GM18861 (cell line): Measurements from ENCODE around the gene PDHA1.

Experiments used
- ATAC-seq: cut with Tn5 transposase; IDR thresholded peaks from one replicate; pipeline ENCODE4 v1.9.1; 2021; ENCODE audit not compliant: unreplicated experiment

Gene PDHA1

GRCh38 chrX:19343535-19344408 is at the start of gene PDHA1:
PDHA1 (plus strand) TSS chrX:19343927; CDS start chrX:19344038, 111 bp downstream.
- peak; percentile 95 for ATAC-seq

GRCh38 chrX:19303256-19303880 is 40.4 kb upstream of the PDHA1 start:
- ATAC-seq, result no peak

DNA sequence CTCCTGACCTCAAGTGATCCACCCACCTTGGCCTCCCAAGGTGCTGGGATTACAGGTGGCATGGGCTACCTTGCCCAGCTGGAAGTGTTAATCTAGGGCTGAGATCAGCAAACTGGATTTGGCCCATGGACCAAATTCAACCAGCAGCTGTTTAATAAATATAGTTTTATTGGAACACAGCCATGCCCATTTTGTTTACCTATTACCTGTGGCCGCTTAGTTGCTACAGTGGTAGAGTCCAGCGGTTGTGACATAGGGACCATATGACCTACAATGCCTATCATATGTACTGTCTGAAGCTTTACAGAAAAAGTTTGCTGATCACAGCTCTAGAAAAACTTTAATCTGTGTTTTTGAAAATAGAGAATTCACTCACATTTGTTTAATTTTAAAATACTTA is 17.2 kb upstream of the PDHA1 start:
- ATAC-seq, result no peak

- ATAC-seq, result no peak
Observed at GRCh38 chrX:19331831-19332230, 11.9 kb upstream of the PDHA1 start.

DNA sequence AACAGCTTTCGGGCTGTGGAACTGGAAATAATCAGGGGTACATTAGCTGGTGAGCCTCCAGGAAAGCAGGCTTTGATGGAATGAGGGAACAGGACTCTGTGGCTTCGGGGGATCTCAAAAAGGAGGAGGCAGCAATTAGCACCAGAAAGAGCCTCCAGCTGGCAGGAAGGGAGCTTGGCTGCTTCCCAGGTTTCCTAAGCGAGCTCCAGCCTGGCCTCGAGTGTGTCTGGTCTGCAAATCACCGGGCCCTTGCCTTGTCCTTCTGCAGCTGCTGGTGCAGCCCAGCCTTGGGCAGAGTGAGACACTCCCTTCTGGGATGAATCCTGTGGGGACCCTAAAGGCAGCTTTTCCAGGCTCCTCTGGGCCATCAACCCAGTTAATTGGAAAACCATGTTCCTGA is 10.7 kb upstream of the PDHA1 start:
- ATAC-seq, result no peak

GRCh38 chrX:19334945-19335626 is 8.6 kb upstream of the PDHA1 start:
- ATAC-seq, result no peak

- no peak for ATAC-seq
Observed at GRCh38 chrX:19342331-19342906, 1.3 kb upstream of the PDHA1 start.

- no peak for ATAC-seq
Observed at GRCh38 chrX:19343085-19343534, 617 bp upstream of the PDHA1 start.

- ATAC-seq, result no peak
Observed at GRCh38 chrX:19344661-19345060, 934 bp downstream of the PDHA1 start.

DNA sequence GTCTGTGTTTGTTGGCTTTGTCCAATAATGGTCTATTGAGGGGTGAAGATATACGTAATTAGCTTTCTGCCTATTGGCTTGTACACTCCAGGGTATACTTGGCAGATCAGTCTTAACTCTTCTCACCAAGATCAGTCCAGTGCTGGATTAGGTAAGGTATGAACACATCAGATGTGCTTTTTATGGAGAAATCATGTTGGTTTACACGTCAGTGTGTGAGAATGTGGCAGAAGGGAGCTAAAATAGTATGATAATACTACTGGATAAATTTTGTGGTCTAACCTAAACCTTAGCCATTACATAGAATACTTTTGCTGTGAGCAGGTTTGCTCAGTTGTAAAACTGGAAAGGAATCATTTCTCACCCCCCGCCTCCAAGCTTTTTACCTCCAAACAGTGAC is 4.2 kb downstream of the PDHA1 start:
- no peak for ATAC-seq

GRCh38 chrX:19349264-19349663 is 5.5 kb downstream of the PDHA1 start:
- no peak for ATAC-seq

- ATAC-seq, result peak; percentile 89
Observed at GRCh38 chrX:19350941-19351384, 7.2 kb downstream of the PDHA1 start.

GRCh38 chrX:19354625-19355024 is 10.9 kb downstream of the PDHA1 start:
- no peak for ATAC-seq

- no peak for ATAC-seq
Observed at GRCh38 chrX:19358521-19358920, 14.8 kb downstream of the PDHA1 start.

DNA sequence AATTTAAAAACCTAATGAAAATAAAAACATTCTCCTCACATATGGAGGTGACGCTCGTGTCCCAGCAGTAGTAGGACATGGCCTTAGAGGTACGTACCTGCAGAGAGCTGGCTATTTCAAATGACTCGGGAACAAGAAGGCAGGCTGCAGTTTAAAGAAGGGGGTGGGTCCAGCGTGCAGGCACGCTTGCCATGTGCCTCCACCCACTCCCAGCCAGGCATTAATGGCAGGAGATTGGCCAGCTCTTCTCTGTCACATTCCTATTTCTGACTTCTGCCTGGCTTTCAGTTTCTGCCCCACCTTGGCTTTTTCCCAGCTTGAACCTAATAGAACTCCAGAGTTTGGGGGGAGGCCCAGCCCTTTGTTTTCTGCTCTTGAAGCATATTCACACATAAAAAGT is 17.2 kb downstream of the PDHA1 start:
- no peak for ATAC-seq

DNA sequence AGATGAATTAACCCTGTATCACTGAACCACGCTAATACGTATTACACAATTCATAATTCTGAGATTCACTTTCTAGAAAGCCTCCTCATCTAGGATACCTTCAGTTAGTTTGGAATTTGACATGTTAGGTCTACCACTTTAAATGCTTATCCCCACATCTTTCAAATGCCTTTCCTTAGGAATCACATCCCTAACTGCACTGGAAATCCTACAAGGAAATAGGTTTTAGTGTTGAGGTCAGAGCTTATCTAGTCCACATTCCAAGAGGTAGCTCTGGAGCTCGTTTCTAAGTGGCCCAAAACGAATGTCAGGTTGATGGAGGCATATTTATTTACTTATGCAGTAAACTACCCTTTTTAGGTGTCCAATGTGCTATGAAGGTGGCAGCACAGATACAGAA is 18.0 kb downstream of the PDHA1 start:
- ATAC-seq, result no peak

DNA sequence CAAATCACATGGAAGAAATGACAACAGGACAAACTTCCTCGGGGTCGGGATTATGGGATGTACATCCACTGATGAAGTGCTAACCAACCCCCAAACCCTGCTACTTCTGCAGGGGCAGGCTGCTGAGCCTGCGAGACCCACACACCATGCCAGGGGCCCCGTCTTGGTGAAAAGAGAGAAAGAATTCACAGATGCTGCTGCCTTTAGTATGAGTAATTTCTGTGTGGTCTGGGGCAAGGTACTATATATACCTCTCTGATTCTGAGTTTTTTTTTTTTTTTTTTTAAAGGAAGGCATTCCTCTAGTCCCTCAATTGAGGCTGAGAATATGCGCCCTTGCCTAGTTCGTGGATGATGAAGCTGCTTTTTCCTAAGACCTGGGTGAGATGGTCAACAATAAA is 24.8 kb downstream of the PDHA1 start:
- no peak for ATAC-seq

GRCh38 chrX:19370061-19370460 is 26.3 kb downstream of the PDHA1 start:
- ATAC-seq, result no peak

DNA sequence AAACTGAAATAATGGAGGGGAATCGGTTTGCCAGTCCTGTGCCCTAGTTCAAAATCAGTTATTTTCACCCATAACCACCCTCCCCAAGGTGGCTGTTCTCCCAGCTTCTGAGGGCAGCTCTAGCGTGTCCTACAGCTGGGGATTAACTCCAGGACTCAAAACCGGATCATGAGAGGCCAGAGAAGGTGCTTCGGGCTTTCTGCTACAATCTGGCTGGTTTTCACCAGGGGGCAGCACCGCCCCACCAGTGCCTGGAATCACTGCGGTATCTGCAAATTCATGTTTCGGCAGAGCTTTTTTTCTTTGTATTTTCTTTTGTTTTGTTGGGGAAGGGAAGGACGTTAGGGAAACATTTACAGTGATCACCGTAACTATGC is 28.4 kb downstream of the PDHA1 start:
- ATAC-seq, result peak; percentile 59

DNA sequence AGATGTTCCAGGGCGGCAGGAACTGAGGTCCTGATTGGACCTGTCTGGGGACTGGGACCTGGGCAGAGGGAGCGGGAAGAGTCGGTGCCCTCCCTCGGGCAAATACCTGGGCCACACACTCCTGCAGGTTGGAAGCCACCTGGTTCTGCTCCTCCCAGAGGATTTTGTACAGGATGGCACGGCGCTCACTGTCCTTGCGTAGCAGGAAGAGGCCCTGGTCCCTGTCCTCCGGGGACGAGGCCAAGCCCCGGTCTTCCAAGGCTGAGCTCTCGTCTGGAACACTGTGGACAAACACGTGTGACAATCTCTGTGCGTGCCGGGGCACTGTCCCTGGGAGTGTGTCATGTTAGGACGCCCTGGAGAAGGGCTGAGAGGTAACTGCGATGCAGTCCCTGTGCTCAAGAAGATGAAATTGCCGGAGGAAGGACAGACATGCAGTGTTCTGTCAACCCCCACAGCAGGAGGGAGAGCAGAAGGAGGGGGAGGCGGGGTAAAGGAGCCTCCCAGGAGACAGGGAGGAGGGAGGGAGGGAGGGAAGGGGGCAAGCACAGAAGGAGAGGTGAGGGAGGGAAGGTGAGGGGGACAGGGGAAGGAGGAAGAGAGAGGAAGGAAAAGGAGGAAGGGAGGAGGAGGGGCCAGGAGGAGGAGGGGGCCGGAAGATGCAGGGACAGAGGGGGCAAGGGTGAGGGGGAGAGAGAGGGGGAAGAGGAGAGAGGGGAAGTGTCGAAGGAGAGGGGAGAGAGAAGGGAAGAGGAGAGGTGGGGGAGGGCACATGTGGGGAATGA is 29.0 kb downstream of the PDHA1 start:
- no peak for ATAC-seq
